Cardiac fibroblast (primary cell): ENCODE measurements around the gene CELA2A.

Source experiments
- DNase-seq, 2 donors: peaks; one replicate each; pipeline versions ENCODE4 v3.0.0 to v3.0.0-alpha.2; 2010; ENCODE audit warnings: low read depth in 2 of 2
- H3K4me3 ChIP-seq, 2 donors: replicated peaks in 1 of 2; 1 replicate in 1 of 2; 2 replicates in 1 of 2; pipeline ENCODE4 v1.5.1; 2011; ENCODE audit warnings: low read depth in 2 of 2, low read length in 2 of 2, mild to moderate bottlenecking in 2 of 2, moderate library complexity in 1 of 2
- TF ChIP-seq, protein P1 (sequence below): IDR thresholded peaks from one replicate; pipeline ENCODE4 v1.5.1; 2011; ENCODE audit warnings: low read depth, mild to moderate bottlenecking, low read length, inconsistent platforms

Gene CELA2A

DNA sequence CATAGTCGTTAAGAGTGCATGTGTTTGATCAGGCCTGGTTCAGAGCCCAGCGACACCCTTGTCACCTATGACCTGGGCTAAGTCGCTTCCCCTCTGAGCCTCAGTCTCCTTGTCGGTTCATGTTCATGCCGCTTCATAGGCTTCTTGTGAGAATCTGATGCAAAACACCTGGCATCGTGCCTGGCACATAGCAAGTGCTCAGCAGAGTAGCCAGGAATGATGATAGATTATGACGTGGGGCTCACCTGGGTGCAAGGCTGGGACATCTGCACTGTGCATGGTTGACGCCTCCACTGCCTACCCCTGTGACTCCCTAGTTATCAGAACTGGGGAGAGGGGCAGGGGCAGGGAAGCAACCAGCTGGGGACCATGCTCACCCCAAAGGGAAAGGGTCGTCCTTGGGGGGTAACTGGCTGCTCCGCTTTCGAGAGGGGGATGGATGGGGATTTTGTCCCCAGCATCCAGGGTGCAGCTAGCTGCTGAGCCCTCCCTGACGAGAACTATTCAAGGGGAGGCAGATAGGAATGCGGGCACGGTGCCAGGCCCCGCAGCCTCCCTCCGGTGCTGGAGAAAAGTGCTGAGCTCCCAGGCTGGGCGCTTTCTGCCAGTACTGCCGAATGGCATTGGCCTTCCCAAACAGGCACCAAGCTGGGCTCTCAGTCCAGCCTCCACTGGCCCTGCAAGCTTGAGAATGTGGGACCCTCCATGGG, 37.6 kb upstream of the CELA2A start:
- peak in 1 of 2 donors; percentile 23 for DNase-seq
- TF ChIP-seq, protein P1, sequence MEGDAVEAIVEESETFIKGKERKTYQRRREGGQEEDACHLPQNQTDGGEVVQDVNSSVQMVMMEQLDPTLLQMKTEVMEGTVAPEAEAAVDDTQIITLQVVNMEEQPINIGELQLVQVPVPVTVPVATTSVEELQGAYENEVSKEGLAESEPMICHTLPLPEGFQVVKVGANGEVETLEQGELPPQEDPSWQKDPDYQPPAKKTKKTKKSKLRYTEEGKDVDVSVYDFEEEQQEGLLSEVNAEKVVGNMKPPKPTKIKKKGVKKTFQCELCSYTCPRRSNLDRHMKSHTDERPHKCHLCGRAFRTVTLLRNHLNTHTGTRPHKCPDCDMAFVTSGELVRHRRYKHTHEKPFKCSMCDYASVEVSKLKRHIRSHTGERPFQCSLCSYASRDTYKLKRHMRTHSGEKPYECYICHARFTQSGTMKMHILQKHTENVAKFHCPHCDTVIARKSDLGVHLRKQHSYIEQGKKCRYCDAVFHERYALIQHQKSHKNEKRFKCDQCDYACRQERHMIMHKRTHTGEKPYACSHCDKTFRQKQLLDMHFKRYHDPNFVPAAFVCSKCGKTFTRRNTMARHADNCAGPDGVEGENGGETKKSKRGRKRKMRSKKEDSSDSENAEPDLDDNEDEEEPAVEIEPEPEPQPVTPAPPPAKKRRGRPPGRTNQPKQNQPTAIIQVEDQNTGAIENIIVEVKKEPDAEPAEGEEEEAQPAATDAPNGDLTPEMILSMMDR: no peak
- no peak overlapping the region for H3K4me3 ChIP-seq

DNA sequence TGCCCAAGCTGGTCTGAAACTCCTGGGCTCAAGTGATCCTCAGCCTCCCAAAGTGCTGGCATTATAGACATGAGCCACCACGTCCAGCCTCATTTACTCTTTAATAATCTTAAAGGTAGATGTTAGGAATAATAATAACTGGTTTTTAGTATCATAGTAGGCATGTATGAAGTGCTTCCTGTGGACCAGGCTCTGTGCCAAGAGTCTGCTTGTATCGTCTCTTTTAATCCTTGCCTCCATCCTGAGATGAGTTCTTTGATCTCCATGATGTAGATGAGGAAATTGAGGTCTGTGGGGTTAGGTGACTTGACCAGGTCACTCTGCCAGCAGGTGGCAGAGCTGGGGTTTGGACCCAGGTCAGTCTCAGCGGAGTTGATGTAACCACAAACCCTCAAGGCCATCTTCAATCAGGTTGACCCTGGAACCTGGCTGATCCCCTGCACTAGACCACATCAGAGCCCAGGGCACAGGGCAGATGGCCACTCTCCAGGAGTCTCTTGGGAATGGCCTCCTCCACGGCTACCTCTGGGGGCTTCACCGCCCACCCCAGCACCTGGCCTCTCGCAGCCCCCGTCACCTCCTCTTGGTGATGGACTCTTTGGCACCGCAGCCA, 35.6 kb upstream of the CELA2A start:
- no peak for DNase-seq
- TF ChIP-seq, protein P1: no peak
- no peak overlapping the region for H3K4me3 ChIP-seq

DNA sequence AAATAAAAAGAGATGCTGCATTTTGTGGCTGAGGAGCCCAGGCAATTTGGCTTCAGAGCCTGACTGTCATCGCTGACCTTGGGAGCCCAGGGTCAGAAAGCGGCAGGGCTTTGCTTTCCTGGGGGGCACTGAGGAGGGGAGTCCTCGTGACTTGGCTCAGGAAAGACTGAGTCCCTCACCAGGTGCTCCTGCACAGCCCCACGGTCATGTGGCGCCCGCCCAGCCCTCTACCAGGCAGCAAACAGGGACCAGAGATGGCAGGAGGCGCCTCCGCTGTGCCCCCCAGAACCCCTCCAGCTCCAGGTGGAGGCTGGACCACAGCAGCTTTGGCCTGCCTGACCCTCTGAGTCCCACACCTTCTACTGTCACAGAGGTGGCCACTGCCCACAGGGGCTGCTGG, 33.7 kb upstream of the CELA2A start:
- TF ChIP-seq, protein P1: no peak
- DNase-seq: no peak
- no peak overlapping the region for H3K4me3 ChIP-seq

DNA sequence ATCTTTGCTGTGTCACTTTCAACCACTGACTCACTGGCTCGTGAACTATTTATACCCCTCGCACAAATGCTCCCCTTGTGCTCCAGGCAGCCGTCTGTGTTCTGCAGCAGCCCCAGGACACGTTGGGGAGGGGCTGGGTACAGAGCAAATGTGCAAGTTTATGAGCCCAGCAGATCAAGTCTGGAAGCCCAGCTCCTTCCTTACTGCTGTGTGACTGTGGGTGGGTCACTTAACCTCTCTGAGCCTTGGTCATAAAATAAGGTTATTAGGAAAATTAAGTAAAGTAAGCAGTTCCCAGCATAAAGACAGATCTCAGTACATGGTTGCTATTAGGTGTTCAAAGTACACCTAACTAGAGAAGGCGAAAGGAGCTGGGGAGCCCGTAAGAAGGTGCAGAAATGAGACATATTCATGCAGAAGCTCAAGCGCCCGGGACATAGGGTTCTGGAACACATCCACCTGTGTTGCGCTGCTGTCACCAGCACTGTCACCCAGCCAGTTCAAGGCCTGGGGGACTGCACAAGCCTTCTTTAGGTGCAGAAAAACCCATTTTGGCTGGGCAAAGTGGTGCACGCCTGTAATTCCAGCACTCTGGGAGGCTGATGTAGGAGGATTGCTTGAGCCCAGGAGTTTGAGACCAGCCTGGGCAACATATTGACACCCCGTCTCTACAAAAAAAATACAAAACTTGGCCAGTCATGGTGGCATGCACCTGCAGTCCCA, 33.0 kb upstream of the CELA2A start:
- DNase-seq: no peak
- no peak overlapping the region for H3K4me3 ChIP-seq
- TF ChIP-seq, protein P1: no peak

DNA sequence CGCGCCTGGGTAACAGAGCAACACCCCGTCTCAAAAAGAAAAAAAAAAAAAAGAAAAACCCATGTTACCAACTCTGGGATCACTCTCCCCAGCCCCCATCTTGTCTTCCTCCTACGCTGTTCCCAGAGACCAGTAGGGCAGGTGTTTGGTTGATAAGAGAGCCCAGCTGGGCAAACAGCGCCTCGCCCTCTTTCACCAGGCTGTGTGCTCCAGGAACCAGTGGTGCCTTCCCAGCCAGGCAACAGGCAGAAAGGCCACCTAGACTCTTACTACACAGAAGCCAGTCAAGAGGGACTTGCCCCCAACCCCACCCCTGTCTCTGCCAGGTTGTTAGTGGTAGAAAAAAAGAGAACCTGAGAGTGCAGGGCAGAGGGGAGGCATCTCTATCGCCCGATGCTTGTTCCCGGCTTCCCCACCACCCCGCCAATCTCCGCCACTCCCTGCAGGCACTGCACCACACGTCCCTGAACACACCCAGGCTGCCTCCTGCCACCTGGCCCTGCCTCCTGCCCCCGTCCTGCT, 32.3 kb upstream of the CELA2A start:
- TF ChIP-seq, protein P1: no peak
- DNase-seq: no peak
- no peak overlapping the region for H3K4me3 ChIP-seq

DNA sequence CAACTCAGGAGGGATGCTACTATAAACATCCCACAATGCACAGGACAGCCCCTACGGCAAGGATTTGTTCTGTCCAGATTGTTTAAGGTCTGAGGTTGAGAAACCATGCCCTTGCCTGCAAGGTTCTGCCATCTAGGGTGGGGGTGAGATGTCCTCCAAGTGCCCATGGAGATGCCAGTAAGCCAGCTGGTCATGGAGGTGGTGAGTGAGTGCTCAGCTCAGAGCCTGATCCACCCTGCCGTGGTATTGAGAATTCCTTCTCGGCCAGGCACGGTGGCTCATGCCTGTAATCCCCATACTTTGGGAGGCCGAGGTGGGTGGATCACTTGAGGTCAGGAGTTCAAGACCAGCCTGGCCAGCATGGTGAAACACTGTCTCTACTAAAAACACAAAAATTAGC, 31.6 kb upstream of the CELA2A start:
- H3K4me3 ChIP-seq: no peak overlapping the region
- TF ChIP-seq, protein P1: no peak
- DNase-seq: no peak
